ENCODE measurements around the gene ADRA2C.

- TF ChIP-seq POLR2AphosphoS5 (IDR thresholded peaks at IDR 0.05; ENCODE audit: borderline replicate concordance, low read depth, low read length) (no peak), EZH2 (IDR thresholded peaks at IDR 0.05) (no peak)
Observed at GRCh38 chr4:3771164-3771809, 5.1 kb downstream of the ADRA2C start.
